HL-60/S4 treated with phorbol 12-myristate 13-acetate at 8.2 ng/mL for 4 days and 3 days (cell line): ENCODE results near the gene ADAMTSL2.

Experiments used
- in situ Hi-C: fragments of 300-500 bp; cut with MboI; formaldehyde crosslinking; loops from 2 replicates; pipeline ENCODE4 v1.15.0; 2022; ENCODE audit warnings: low sequenced_read_pairs

ADAMTSL2 gene

DNA sequence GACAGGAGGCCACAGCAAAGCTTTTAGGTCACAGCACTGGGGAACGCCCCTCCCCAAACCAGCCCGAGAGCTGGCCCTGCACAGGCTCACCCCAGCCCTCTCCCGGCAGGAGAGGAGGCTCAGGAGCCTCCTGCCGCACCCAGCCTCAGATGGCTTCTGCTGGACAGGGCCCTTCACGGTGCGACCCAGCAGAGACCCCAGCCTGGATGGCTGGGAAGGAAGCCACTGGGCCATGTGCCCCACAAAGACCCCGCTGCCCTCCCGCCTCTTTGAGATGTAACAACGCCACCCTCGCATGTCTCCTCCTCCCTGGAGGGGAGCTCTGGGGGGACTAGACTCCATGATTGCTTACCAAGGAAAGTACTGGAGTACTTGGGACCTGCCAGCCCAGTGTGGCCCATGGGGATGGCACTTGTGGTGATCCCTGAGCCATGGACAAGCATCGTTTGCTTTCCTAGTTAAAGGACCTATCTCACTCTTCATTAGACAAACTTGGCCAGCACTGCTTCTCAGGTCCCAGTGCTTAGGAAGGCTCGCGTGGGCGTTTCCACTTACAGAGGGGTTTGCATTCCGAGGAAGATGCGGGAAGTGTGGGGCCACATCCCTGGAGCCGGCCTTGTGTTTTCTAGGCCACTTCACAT lies 18.8 kb upstream of the ADAMTSL2 start:
- in situ Hi-C loops = loop anchor here (25.0 kb wide), 1 partner anchor 472 kb away; the partner anchor contains the start of gene VAV2

DNA sequence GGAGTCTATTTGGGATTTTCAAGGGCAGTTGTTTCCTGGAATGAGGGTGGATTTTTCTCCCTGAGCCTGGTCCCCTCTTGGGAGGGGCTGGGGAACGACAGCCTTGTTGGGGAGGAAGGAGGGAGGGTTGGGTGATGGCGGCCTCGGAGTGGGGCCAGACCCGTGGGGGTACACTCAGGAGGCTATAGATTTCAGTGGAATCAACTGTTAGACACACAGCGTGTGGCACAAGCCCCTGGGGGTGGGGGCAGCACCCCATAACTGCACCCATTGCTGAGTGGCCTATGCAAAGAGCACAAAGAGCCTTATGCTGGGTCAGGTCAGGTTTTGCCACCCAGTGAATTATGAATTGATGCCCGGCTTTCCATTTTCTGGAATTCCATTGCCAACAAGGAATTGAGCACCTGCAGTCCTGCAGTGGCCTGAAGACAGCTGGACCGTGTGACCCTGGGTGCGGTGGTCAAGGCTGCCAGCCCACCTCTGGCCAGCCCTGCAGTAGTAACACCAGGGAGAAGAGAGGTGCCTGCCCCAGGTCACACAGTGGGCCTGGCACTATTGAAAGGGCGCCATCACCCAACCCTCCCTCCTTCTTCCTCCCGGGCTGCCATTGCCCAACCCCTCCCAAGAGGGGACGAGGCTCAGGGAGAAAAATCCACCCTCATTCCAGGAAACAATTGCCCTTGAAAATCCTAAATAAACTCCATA lies 18.1 kb upstream of the ADAMTSL2 start:
- in situ Hi-C loops = loop anchor here (25.0 kb wide), 1 partner anchor 471 kb away; the partner anchor contains the start of gene VAV2

DNA sequence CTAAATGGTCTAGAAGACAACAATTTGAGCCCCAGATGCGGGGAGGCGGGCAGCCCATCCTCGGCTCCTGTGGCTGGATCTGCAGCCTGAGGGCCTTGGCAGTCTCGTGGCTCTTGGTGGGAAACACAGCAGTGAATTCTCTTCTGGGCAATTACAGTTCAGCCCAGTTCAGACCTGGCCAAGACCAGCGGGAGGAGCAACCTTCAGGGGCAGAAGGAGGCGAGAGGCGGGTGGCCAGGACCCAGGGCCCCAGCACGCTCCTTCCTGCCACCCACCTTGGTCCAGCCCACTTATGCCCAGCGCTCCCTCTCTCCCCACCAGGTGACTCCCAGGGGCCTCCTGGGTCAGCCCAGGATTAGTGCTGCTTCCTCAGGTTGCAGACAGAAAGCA lies 17.5 kb upstream of the ADAMTSL2 start:
- in situ Hi-C loops = loop anchor here (25.0 kb wide), 1 partner anchor 470 kb away; the partner anchor contains the start of gene VAV2

DNA sequence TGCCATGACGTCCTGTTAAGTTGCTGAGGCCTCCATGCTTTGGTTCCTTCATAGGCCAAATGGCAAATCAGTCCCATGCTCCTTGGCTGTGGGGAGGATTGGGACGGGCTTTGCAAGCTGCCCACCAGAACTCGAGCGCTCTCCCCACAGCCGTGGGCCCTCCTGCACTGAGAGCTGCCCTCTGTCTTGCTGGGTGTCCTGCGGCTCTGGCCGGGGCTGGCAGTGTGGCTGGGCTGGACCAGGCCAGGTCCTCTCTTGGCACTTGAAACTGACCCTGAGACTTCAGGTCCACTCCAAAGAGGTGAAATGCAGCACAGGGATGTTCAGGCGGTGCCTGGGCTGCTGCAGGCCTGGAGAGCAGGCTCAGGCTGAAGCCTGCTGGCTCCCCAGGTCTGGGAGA lies 16.8 kb upstream of the ADAMTSL2 start:
- in situ Hi-C loops = loop anchor here (25.0 kb wide), 1 partner anchor 470 kb away; the partner anchor contains the start of gene VAV2

DNA sequence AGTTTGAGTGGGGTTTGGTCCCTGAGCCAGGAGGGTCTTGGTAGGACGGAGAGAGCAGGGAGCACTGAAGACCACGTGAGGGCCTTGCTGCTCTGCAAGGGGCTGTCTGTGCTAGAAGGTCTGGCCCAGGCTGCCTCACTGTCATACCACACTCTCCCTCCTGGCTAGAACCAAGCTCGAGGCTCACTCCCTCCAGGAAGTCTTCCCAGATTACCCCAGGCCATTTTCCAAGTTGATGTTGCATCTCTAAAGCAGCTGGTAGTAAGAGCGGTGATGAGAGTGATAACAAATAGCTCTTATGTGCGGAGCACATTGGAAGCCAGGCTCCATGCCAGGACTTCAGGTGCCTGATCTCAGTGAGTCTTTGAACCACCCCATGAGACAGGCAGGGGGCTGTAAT lies 16.3 kb upstream of the ADAMTSL2 start:
- in situ Hi-C loops = loop anchor here (25.0 kb wide), 1 partner anchor 469 kb away; the partner anchor contains the start of gene VAV2

DNA sequence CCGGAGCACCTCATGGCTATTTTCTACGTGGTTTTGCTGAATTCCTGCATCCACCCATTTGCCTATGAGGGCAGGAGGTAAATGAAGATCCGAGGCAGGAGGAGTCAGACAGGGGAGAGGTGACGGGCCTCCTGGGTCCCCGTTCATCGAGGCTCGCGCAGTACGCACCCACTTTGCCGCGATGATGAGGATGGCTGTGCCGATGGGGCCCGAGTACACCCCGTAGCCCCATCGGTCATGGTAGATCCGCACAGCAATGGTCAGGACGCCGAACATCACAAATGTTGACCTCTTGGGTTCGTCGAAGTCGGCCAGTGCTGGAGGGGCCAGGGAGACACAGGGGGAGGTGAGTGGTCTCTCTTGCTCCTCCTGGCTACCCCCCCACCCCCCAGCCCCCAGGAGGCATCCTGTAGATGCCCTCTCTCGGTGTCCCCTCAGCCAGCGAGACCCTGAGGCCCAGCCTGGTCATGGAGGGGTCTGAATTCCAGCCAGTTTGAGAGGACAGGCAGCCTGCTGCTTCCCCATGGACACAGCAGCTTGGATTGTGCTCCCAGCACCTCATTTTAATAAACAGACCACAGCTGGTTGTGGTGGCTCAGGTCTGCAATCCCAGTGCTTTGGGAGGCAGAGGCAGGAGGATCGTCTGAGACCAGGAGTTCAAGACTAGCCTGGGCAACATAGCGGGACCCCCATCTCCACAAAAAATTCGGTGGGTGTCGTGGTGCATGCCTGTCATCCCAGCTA lies 15.6 kb upstream of the ADAMTSL2 start:
- in situ Hi-C loops = loop anchor here (25.0 kb wide), 1 partner anchor 468 kb away; the partner anchor contains the start of gene VAV2

DNA sequence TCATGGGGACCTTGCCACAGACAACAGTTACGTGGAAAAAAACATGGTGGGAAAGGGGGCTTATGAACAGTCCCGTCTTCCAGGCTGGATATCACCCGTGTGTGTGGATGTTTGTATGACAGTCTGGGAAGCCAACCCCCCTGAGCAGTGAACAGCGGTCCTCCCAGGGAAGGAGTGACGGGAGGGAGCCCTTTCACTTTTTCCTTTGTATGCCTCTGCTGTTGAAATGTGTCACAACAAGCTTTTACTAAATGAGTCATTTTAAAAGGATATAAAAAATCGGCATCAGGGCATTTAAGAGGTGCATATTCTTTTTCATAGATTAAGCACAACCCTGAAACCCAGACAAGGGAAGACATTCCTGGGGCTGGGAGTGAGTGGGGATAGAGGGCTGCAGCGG lies 14.8 kb upstream of the ADAMTSL2 start:
- in situ Hi-C loops = loop anchor here (25.0 kb wide), 1 partner anchor 468 kb away; the partner anchor contains the start of gene VAV2

DNA sequence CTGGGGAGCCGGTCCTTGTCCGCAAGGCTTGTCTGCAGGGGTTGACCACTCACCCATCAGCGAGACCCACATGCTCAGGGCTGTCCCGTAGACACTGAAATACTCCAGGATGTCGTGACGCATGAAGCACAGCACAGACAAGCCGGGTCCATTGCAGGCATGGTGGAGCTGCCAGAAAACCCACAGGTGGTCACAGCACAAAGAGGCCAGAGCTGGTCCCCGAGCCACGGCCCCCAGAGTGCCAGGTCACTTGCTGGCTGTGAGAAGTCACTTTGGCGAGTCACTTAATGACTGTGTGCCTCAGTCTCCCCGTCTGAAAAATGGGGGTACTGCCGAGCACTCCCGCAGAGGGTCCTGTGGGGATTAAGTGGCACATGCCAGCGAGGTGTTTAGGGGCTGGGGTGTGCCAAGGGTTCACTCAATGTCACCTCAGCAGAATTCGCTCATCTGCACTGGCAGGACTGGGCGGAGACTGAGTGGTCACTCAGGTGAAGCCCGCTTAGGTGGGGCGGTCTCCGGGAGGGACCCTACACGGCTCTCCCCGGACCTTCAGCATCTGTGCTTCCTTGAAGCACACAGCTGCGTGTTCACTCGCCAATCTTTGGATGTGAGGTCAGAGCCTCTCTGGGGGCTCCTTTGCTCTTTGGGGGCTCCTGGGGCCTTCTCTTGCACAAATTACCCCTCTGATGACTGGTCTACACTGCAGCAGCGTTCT lies 14.2 kb upstream of the ADAMTSL2 start:
- in situ Hi-C loops = loop anchor here (25.0 kb wide), 1 partner anchor 467 kb away; the partner anchor contains the start of gene VAV2

DNA sequence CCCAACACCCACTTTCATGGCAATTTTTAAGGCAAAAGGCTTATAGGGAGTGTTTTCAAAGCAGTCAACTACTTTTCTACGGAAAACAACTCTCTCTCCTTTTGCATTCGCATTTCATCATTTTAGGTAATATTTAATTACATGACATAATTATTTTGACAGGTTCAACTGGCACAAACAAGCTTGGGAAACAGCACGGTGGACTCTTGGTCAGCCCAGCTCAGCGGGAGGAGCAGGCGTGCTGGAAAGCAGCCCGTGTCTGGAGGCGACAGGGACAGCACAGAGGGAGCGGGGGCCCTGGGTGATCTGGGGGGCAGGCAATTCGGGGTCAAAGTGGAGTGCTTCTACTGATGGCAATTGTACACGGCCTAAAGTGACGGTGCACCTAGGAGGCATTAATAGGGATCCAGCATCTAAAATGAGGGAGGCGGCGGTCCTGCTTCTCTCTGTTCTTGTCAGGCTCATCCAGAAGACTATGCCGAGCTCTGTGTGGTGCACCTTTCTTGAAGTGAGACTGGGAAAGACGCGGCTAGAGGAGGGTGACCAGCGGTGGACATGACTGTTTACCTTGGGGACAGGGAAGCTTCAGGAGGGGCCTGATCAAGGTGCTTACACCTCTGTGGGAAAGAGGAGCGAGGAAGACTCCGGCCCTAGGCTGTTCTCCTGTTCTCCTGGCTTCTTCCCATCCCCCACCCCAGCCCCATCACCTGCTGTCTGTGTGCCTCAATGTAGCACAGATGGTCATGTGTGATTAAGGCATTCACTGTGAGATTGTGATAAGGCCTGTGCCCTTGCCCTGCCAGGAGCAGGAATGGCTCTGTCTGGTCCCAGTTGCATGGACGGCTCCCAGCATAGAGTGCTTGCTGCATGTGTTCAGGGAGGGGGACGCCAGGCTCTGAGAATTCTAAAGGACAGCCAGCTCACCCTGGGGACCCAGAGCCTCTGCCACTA lies 13.1 kb upstream of the ADAMTSL2 start:
- in situ Hi-C loops = loop anchor here (25.0 kb wide), 1 partner anchor 466 kb away; the partner anchor contains the start of gene VAV2

DNA sequence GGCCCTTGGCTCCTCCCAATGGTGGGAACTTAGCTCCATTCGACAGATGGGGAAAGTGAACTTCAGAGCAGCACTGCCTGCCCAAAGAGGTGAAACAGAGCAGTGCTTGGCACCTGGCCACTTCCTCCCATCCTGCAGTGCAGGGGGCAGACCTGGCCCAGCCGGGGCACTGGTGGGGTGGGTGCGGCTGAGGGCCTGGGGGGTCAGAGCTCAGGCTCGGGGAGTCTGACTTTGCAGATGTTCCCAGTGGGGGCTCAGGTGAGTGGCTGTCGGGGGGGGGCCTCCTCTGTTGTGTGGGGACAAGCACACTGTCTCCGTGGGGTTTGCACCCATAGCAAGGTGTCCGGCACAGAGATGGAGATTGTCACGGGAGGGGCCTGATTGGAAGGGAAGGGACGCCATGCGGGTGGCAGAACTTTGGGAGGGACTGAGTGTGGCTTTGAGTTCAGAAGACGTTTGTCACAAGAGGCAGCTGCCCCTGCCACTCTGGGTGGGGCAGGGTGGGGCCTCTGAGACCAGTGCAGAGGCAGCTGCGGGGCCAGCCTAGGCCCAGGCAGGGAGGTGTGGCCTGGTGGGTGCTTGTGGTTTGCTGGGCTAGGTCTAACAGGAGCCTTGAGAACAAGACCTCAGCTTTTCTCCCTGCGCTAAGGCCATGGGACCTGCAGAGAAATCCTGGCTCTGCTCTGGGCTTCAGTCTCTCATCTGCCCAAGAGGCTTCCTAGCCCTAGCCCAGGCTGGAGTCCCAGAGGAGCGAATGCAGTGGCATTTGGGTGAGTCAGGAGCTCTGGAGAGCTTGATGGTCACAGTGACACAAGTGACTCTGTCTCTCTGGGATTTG lies 12.2 kb upstream of the ADAMTSL2 start:
- in situ Hi-C loops = loop anchor here (25.0 kb wide), 1 partner anchor 465 kb away; the partner anchor contains the start of gene VAV2

DNA sequence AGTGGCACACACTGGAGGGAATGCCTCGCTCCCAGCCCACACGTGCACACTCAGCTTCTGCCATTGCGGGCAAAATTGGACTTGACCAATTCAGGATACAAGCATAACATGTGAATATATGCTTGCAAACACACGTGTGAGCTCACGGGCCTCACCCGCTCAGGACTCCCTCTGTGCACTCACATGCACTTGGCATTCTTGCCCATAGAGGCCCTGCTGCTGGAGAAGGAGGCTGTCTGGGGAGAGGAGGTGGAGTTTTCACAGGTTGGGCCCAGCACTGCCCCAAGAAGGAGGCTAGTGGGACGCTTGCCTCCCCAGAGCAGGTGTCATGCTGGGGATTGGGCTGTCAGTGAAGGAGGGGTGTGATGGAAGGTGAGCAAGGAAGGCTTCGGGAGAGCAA lies 11.4 kb upstream of the ADAMTSL2 start:
- in situ Hi-C loops = loop anchor here (25.0 kb wide), 1 partner anchor 464 kb away; the partner anchor contains the start of gene VAV2

DNA sequence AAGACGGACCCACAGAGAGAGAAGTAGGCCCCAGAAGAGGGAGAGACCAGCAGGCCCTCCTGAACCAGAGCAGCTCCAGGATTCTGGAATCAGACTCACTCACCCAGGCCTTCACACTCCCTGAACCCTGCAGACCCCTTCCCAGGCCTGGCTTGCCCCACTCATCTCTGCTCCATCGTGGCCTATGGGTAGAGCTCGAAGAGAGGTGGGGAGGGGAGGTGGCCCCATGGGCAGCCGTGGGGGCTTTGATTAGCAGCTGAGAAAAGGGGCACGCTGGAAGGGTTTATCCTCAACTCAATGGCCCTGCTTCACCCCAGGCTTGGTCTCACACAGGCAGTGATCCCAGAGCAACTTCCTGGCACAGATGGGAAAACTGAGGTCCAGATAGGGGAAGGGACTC lies 10.4 kb upstream of the ADAMTSL2 start:
- in situ Hi-C loops = loop anchor here (25.0 kb wide), 1 partner anchor 463 kb away; the partner anchor contains the start of gene VAV2

DNA sequence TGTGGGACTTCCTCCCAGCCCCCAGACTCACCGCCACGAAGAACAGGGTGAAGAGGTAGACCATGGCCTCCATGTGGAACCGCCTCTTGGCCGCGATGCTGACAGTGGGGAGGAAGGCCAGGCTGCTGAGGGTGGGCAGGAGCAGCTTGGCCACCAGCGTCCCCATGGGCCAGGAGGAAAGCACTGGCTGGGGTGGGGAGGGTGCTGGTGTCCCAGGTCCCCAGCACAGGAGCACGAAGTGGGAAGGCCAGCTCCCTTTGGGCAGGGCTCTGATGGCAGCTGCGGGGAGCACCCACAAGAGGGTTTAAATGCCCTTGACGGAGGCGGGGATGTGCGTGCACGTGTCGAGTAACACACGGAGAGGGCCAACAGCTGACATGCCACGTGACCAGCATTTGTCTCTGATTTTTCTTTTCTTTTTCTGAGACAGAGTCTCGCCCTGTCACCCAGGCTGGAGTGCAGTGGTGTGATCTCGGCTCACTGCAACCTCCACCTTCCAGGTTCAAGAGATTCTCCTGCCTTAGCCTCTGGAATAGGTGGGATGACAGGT lies 9.8 kb upstream of the ADAMTSL2 start, which contains the start of gene MYMK:
Gene MYMK, minus strand, starts transcription at position 281 of the 550 bp plus-strand sequence. Its CDS starts 115 bp downstream, at position 166.
- in situ Hi-C loops = loop anchor here (25.0 kb wide), 1 partner anchor 463 kb away; the partner anchor contains the start of gene VAV2

DNA sequence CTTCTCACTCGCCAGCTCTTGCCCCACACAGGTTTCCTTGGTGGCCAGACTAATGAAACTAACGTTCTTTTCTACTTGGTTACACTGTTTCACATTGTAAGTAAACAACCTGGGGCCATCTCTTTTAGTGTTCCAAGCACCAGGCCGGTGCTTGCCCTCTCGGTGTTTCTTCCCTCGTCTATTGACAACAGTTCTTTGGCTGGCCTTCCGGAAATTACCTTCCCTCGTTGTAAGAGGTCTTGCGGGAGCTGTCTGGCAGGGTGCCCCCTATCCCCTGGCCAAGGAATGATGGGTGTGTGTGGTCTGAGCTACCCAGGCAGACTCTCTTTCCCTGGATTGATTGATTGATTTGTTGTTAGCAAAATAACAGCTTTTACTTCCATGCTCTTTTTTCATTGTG lies 8.8 kb upstream of the ADAMTSL2 start:
- in situ Hi-C loops = no loop called here

DNA sequence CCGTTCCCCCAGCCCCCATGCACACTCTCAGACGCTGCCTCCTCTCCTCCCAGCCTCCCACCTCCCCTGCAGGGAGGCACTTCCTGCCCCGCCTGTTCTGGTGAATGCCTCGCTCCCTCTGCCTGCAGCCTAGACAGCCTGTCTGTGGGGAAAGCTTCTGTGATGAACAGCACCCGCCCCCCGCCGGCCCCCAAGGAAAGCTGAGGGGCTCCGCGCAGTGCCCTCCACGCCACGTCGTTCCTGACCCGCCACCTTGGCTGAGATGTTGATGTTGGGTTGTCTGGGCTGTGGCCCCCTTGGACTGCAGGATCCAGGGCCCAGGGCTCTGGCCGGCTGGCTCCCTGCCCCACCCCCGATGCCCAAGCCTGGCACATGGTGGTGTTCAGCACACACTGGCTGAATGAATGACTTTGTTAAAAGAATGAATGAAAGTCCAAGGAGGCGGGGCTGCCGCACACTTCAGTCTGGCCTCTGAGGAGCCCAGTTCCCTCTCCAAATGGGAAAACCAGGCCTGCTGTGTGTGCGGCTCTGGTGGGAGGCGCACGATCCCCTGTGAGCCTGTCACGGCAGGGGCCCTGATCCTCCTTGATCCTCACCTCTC lies 7.7 kb upstream of the ADAMTSL2 start:
- in situ Hi-C loops = no loop called here

DNA sequence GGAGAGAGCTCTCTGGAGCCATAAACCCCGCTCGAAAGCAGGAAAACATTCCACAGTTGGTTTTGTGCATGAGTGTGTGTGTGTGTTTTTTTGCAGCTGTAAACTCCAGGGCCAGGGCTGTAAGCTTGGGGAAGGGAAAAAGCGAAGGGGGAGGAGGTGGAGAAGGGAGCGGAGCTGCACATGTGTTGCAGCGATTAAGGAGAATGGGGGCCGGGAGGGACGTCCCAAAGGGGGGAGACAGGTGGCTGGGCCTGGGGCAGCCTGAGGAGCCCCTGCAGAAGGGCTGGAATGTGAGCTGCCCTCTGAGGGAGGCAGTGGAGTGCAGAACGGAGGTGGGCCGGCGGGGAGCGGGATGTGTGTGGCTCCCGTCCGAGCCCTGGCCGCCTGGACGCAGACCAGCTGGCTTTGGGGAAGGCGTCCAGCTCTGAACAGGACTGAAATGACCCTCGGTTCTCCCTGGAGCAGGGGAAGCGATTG lies 7.0 kb upstream of the ADAMTSL2 start:
- in situ Hi-C loops = no loop called here
